Endometrium (tissue), 2 donors: Measurements from ENCODE around the gene EN1.

Experiments
- FAIRE-seq: peaks from 2 replicates; lab custom pipeline; 2012; peaks lifted over from hg19 to GRCh38; lab: Jason Lieb, UNC
- donor health status: control.
- donor health status: control.

EN1 gene

GRCh38 chr2:118846953-118847761, at the start of gene EN1:
Gene EN1, minus strand, starts transcription at chr2:118847648. Its CDS starts 481 bp downstream, at chr2:118847167.
- FAIRE-seq = no peak

- no peak for FAIRE-seq
Observed at GRCh38 chr2:118893100-118893499, 45.7 kb upstream of the EN1 start.

GRCh38 chr2:118889995-118890394, 42.5 kb upstream of the EN1 start:
- FAIRE-seq = no peak

GRCh38 chr2:118883792-118884191, 36.3 kb upstream of the EN1 start:
- FAIRE-seq = no peak

- FAIRE-seq = no peak
Observed at GRCh38 chr2:118882693-118883336, 35.4 kb upstream of the EN1 start.

GRCh38 chr2:118881490-118882129, 34.2 kb upstream of the EN1 start:
- no peak for FAIRE-seq

GRCh38 chr2:118880501-118880900, 33.1 kb upstream of the EN1 start:
- FAIRE-seq = no peak

- no peak for FAIRE-seq
Observed at GRCh38 chr2:118878531-118879149, 31.2 kb upstream of the EN1 start.

GRCh38 chr2:118875318-118875717, 27.9 kb upstream of the EN1 start:
- no peak for FAIRE-seq

GRCh38 chr2:118874324-118874723, 26.9 kb upstream of the EN1 start:
- FAIRE-seq = no peak

- FAIRE-seq = no peak
Observed at GRCh38 chr2:118865106-118865505, 17.7 kb upstream of the EN1 start.

- FAIRE-seq = no peak
Observed at GRCh38 chr2:118864207-118864606, 16.8 kb upstream of the EN1 start.

- FAIRE-seq = no peak
Observed at GRCh38 chr2:118861731-118862130, 14.3 kb upstream of the EN1 start.

GRCh38 chr2:118861242-118861641, 13.8 kb upstream of the EN1 start:
- FAIRE-seq = no peak

- no peak for FAIRE-seq
Observed at GRCh38 chr2:118860506-118860905, 13.1 kb upstream of the EN1 start.

GRCh38 chr2:118859157-118859770, 11.8 kb upstream of the EN1 start:
- no peak for FAIRE-seq

GRCh38 chr2:118858485-118859156, 11.2 kb upstream of the EN1 start:
- FAIRE-seq = no peak

GRCh38 chr2:118857677-118858484, 10.4 kb upstream of the EN1 start:
- FAIRE-seq = no peak

GRCh38 chr2:118856978-118857676, 9.7 kb upstream of the EN1 start:
- FAIRE-seq = no peak

GRCh38 chr2:118856330-118856977, 9.0 kb upstream of the EN1 start:
- no peak for FAIRE-seq
